Stimulated activated CD8-positive, alpha-beta memory T cell treated with anti-CD3 and anti-CD28 coated beads, Interleukin-12 subunit alpha, Interleukin-12 subunit beta, amount 100 ng/mL, for 4 hours (primary cell): Measurements from ENCODE around the gene PURA.
A peak's percentile ranks its signal among the peaks of the same experiment; 100 is the strongest.
"Not testable (repeated sequence)": the region's sequence is repeated elsewhere in the genome, so short reads cannot be mapped to it uniquely, and the experiment has no call there.

Source experiments
- DNase-seq: peaks from one replicate; pipeline ENCODE4 v3.0.0-alpha.2; 2020; ENCODE audit warnings: low read depth

PURA gene

DNA sequence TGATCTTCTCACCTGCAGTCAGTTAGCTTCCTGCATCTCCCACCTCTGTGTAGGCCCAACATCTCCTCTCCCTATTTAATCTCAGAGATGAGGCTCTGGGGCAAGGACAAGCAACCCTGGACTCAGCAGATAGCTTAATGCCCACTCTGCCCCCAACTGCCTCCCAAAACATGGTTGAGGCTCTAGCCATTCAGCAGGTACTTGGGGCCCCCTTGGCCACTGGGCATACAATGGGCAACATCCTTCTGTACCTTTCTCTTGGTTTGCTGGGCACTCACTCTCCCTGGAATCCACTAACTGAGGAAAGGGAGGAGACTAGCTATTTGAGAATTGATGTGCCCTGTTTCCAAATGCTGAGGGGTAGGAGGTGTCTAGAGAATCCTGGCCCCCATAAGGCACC is 21.2 kb downstream of the PURA start:
- no peak for DNase-seq

DNA sequence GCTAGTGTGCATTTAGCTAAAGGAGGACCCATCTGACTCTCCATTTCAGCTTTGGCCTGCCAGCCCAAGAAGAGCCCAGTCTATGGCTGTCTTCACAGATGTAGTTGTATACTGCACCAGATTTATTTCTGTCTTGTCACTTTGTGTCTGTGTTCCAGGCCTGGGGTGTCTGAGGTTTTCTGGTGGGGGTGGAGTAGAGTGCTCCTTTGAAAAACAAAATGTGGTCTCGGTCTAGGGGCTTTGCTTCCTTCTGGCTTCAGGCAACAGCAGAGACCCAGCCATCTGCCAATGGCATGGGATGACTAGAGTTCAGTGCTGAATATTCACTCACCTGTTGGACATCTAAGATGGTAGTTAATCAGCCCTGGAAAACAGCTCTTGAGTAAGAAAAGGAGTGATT is 22.7 kb downstream of the PURA start:
- no peak for DNase-seq

DNA sequence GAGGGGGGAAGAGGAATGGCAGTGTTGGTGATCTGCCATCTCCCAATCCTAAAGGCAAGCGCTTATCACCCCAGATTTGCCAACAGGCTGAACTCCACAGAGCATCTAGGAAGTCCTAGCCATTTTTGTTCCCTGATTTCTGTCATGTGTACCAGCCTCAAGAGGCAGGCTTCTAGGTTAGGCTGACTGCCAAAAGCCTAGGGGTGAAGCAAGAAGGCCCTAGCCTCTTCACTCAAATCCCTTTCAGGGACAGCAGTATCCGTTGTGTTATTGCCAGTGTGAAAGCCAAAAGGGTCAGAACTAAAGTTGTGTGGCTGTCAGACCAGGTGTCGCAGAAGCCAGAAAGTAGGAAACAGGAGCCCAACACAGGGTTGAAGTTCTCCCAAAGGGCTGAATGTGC is 26.5 kb downstream of the PURA start:
- DNase-seq = no peak

DNA sequence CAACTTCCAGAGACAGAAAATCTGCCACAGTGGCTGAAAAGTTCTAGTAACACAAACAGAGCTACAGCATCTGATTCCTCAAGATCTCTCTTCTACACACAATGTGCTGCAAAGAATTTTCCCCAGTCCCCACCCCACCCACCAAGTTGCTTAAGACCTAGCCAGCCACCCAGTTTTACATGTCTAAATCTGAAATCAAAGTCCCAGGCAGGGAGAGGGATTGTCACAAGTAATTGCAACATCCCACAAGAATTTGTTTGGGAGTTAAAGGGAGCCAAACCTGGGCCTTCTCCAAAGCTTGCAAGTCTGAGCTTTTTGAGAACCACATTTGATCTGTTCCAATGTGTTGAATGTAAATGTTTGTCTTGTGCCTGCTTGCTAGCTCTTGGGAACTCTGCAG is 27.3 kb downstream of the PURA start:
- DNase-seq = no peak

DNA sequence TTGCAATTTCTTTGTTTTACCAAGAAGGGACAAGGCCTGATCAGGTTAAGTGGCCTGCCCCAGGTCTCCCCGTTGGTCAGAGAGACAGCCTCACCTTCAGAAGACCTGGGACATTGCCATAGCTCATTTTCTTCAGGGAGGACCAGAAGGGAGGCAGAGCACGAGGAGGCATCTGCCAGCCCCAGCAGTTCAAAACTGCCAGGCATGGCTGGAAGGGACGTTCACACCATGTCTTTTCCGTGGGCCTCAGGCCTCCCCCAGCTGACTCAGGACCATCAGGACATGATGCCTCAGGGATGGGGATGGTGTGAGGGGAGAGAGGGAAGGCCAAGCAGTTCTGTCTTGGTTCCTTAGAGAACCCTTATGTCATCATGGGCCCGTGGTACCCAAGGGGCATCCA is 28.3 kb downstream of the PURA start:
- no peak for DNase-seq

DNA sequence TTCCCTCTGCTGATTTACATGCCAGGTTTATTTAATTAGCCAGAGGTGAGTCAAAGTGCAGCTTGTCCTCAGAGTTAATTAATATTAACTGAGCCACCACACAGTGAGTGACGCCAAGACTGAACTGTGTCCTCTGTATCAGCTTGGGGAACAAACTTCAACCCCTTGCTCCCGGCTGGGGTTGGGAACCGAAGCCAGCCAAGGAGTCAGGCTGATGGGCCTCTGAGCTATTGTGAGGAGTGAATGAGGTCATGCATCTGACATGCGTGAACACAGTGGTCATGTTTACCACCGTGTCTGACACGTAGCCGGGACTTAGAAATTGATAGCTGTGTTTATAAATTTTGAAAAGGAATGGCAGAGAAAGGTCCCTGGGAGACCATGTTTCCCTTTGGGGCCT is 28.9 kb downstream of the PURA start:
- DNase-seq = no peak

DNA sequence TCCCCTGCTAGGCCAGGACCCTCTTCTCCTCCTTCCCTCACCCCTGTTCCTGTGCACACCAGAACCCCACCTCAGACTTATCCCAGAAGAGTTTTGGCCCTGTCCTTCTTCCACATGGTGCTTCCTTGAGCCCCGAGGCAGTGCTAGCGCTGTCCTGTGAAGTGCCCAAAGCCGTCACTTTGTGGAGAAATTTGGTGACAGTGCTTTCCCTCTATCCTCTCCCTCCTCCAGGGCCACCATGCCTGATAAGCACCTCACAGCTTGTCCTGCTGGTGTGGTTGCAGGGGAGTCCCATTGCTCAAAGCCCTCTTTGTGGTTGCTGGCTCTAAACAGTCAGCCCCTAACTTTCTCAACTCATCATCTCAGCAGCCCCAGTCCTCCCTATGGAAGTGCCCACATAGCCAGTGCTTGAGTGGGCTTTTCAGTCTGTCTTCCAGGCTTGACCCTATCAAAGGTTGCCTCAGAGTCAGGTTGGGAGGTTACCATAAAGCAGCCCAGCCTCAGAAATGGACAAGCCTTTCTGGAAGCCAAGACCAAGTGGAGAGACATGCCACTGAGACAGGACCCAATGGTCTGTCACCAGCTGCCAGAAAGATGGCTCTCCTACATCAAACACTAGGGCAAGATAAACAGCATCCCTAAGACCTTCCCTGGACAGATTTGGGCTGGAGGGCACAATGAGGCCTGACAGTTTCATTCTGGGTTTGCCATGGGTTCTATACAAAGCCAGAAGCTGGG is 29.8 kb downstream of the PURA start:
- no peak for DNase-seq

DNA sequence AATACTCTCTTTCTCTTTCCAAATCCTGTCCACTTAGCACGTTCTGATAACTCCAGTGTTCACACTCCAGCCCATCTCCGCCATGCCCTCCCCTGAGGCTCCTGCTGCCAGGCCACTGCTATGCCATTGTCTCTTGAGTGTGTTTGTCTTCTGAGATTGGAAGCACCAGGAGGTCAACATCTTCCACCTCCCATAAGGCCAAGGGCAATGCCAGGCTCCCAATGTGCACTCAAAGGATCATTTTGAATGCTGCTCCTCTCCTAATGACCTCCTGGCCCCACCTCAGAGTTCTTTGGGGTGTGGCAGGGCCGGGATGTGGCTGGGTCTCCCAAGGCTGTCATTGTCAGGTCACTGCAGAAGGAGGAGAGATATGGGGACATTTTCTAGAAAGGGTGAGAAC is 31.3 kb downstream of the PURA start:
- no peak for DNase-seq

DNA sequence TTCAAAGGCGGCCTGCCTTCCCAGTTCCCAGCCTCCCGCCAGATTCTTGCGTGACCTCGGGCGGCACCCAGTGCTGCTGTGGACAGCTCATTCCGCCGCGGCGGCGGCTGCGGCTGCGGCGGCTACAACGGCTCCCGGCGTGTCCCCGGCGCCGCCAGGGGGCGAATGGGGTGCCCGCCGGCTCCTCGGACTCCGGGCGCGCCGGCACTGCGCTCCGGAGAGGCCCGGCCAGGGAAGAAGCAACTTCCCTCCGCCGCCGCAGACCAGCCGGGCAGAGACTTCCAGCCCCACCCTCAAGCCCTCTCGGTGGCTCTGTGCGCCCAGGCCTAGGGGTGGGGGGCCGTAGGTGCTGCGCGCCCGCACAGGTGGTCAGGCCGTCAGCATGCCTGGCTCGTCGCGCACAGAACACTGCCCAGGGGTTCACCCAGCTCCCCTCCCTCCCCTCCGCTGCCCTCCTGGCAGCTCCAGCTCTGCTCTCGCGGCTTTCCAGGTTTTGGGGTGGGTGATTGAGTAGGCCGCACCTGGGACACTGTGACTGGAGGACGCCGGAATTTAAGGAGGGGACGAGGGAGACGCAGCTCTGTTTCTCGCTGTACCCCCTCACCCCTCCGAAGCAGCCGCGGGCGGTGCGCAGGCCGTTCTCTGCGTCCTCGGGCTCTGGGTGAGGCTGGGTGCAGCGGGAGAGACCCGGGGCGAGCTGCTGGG is 32.1 kb downstream of the PURA start:
- peak; percentile 35 for DNase-seq

DNA sequence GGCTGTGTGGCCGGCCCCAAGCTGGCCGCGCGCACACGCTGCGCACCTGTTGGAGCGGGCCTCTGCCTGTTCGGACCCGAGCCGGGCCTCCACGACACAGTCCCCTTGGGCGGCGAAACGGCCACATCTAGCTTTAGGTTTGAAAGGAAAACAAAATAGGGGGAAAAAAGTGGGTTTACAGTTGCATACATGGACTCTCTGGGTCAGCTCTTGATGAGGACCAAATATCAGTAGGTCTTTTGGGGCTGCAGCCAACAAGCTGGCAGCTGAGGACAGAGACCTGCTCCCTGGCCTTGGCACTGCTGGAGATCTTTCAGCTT is 32.6 kb downstream of the PURA start:
- no peak for DNase-seq

DNA sequence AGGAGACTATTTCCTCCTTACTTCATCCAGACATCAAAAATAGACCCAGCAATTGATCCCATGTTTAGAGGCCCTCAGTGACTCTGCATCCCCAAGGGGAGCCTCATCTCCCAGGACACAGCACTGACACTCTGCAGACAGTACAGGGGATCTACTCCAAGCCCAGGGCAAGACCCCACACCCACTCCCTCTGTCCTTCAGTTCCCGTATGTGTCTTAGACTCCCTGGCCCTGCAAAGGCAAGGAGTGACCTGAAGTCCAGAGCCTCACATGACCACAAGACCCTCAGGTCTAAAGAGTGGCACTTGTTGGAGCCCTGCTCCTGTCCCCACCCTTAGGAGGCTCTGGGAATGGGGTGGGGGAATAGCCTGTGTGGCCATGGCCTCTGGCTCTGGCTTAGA is 33.6 kb downstream of the PURA start:
- DNase-seq = no peak

DNA sequence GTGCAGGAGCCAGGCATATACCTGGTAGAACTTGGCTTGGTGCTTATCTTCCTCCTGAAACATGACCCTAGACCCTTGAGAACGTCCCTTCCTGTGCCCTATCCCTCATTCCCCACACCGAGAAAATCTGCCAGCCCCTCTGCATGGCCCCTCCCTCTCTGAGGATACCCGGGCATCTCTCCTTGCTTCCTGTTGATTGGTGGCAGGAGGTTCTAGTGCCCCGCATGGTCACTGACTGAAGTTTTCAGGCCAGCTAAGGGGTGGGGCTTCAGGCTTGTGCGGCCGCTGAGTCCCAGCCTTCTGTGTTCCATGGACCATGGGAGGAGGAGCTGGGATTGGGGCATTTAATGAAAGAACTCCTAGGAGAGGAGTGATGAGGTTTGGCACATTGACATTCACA is 34.6 kb downstream of the PURA start:
- DNase-seq = no peak

DNA sequence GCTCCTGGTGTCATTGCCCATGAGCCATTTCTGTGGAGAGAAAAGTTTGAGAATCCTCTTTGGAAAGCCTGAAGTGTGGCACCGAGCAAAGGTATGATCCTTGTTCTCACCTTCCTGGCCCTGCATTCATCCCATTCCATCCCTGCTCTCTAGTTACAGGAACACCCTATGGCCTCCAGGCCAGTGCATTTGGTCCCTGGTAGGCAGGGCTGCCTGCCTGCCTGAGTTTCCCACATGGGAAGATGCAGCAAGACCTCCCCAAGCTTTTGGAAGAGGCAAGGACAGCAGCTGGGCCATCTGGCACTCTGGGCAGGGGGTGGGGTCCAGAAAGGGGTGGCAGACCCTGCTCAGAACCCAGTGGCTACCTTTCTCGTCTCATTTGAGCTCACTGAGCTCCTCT is 36.3 kb downstream of the PURA start:
- DNase-seq = no peak

DNA sequence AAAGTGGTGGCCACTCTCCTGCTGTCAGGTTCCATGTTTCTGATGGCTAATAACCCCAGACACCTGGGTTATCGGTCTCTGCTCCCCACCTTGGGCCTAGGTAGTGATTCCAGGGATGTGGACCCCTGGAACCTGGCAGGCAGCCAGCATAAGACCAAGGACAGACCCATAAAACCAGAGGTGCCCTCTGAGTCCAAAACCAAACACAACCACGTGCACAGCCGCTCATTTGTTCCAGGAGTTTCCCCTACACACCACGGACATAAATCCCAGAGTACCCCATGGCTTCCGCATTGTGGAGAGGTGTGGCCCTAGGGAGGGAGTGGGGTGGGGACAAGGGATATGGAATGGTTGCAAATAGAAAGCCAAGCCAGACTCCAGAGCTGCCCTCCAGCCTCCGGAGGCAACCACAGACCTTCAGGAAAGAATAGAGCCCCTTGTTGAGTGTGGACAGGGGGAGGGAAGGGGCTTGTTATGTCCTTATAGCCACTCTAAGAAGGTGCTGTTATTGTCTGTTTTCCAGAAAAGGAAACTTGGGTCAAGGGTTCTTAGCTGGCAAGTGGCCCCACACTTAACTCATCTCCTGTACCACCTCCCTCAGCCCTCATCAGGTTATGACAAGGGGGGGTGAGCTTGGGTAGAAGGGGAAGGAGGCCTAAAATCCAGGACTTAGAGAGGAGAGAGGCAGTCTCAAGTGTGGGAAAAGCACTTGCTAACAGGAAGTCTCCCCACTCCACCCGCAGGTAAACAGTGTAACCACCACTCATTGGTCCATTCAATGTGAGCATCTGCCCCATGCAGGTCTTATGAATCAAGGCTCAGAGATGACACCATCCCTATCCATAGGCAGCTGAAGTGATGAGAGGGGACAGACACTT is 37.5 kb downstream of the PURA start:
- DNase-seq = no peak

DNA sequence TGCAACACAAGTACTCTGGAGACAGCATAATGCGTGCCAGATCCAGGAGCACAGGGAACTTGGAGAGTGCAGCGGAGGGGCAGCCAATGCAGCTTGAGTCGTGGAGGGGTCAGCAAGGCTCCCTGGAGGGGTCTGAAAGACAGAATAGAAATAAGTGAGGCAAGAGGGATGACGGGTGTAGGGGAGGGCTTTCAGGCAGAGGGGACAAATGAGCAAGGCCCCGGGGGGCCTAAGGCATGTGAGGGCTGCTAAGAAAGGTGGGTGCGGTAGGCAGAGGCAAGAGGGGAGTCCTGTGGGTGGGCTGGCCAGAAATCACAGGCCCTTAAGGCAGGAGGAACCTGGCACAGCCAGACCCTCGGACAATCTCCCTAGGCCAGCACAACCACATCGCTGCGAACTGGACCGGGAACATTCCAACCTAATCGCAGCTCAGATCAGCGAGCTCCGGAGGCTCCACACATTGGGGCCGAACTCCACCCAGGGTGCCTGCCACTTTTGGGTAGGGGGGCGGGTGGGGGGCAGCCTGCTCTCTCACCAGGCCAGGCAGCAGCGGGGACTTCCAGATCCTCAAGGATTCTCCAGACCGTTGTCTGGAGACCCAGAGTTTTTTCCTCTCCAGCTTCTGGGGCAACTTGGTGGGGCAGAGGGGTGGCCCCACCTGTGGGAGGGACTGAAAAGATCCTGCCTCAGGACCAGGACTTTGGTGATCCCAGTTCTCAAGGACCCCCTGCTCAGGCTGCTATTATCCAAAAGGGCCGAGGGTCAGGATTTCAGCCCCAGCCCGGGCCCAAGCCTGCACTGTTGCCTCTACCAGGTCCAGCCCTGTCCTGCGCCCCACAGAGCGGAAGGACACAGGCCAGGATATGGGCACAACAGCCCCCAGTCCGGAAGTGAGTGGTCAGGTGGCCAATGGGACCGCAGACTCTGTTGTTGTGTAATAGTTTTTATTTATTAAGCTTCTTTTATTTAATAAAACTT is 38.4 kb downstream of the PURA start:
- no peak for DNase-seq

DNA sequence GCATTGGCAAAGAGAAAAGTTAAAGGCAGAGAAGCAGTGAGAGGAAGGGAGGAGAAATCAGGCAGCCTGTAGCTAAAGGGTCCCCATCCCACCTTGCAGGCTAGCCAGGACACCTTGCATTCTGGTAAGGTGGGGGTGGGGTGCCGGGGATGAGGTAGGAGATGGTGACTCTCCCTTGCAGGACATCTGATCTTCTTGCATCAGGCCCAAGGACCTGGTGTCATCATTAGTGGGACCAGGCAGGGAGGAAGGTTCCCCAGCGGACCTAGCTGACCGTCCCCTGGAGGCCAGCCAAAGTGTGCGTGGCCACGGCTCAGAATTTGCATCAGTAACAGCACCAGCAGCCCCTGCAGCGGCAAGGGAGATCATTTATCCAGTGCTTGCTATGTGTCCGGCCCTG is 39.3 kb downstream of the PURA start:
- DNase-seq = no peak

DNA sequence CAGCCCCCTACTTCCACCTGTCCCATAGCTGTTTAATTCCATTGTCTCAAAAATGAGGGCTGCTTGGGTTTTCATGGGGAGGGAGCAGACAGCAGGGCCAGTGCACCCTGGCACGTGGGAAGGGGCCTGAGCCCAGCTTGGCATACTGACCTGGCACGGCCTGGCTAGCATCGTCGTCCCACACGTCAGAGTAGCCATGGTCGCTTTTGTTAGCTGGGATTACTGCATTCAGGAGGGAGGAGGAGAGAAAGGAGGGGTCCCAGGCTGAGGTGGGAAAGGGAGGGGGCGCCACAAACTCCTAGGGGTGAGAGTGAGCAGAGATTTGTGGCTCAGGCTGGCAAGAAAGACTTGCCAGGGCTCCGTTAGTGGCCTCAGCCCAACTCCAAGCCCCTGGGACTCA is 40.0 kb downstream of the PURA start:
- DNase-seq = no peak

DNA sequence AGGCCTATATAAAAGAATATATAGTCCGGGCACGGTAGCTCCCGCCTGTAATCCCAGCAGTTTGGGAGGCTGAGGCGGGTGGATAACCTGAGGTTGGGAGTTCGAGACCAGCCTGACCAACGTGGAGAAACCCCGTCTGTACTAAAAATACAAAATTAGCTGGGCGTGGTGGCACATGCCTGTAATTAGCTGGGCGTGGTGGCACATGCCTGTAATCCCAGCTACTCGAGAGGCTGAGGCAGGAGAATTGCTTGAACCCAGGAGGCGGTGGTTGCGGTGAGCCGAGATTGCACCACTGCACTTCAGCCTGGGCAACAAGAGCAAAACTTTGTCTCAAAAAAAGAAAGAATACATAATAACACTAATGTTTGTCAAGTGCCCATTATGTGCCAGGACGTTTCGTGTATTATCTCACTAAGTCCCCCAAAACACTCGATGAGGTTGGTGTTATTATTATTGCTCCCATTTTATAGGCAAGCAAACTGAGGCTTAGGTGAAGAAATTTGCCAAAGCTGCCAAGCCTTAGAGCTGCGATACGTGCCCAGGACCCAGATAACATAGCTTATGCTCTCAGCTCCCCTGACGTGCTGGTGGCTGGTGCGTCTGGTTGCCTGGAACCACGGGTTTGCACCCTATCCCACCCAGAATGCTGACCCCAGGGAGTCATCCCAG is 40.9 kb downstream of the PURA start:
- not testable (repeated sequence) for DNase-seq

DNA sequence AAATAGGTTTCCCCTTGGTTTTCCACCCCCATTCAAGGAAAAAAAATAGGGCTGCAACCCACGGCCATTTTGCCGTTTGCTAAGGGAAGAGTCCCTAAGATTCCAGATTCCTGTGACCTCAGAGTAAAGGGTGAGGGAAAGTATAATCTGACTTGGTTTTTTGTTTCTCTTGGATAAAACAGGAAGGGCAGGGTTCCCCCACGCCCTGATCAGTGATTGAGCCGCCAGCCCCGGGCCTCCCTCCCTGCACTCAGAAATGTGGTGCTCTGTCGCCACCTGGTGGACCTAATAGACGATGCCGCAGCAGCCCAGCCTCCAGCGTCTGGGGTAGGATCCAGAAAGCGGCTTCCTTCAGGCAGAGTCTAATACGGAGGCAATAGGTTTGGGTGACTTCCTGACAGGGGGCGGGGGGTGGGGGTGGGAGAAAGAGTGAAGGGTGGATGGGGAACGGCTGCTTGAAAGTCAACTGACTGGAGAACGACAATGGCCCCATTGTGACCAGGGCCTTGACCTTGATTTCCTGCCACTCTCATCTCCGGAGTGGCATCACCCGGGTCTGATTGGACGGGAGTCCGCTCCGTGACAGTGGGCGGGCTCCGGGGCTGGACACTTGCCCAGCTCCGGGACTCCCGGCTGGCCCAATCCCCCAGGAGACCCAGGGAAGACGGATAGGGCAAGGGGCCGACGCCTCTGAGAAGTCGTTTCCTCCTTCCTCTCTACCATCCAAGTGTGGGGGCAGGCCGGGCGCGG is 43.3 kb downstream of the PURA start:
- peak; percentile 69 for DNase-seq
